A549 (cell line): ENCODE data around the gene TRNAU1AP. TPM values are rescaled to one million over a fixed set of nuclear protein-coding genes. Genes with fewer than 3 reads are reported as not detected.

ENCODE experiments used
- ATOH8 ChIP-seq: fragments of 250-450 bp; sonication (Bioruptor Pico); IDR thresholded peaks from 2 replicates; pipeline ENCODE4 v1.5.0; 2020; ENCODE audit warnings: low read depth, mild to moderate bottlenecking, moderate library complexity
- BHLHE40 ChIP-seq: IDR thresholded peaks from 2 replicates; pipeline ENCODE4 v1.6.1; 2012; ENCODE audit warnings: low read depth, low read length, inconsistent platforms
- CBX8 ChIP-seq: fragments of 200-600 bp; sonication (generic); IDR thresholded peaks from 2 replicates; pipeline ENCODE4 v1.6.1; 2016
- CHD2 ChIP-seq: fragments of 150-350 bp; IDR thresholded peaks from 2 replicates; pipeline ENCODE4 v1.6.1; 2014; ENCODE audit warnings: low read length; ENCODE audit not compliant: partially characterized antibody
- EP300 ChIP-seq, 2 experiments: fragments of >200 bp; sonication (Bioruptor Twin); formaldehyde crosslinking; IDR thresholded peaks; 2 replicates in 1 of 2; 3 replicates in 1 of 2; pipeline ENCODE4 v1.6.1; 2016 to 2017
- ESRRA ChIP-seq: fragments of 150-350 bp; IDR thresholded peaks from 2 replicates; pipeline ENCODE4 v1.6.1; 2014; ENCODE audit warnings: mild to moderate bottlenecking, low read length, borderline replicate concordance
- FOSL2 ChIP-seq, 2 experiments: fragments of 450-650 bp in 1 of 2; fragments of >200 bp in 1 of 2; sonication (Bioruptor Twin) in 1 of 2; formaldehyde crosslinking; IDR thresholded peaks; 2 replicates each; pipeline versions ENCODE4 v1.5.0 to v1.6.1; 2016 to 2020; ENCODE audit warnings: mild to moderate bottlenecking in 1 of 2, moderate library complexity in 1 of 2
- HDAC2 ChIP-seq: fragments of 200-600 bp; sonication (generic); IDR thresholded peaks from 2 replicates; pipeline ENCODE4 v1.6.1; 2016
- HEYL ChIP-seq: fragments of 250-450 bp; sonication (Bioruptor Pico); IDR thresholded peaks from 2 replicates; pipeline ENCODE4 v1.8.0; 2021; ENCODE audit warnings: mild to moderate bottlenecking, moderate library complexity
- HOXA7 ChIP-seq: fragments of 250-450 bp; sonication (Bioruptor Pico); IDR thresholded peaks from 2 replicates; pipeline ENCODE4 v1.5.0; 2020; ENCODE audit warnings: mild to moderate bottlenecking, moderate library complexity
- HOXB13 ChIP-seq: fragments of 250-450 bp; sonication (Bioruptor Pico); IDR thresholded peaks from 2 replicates; pipeline ENCODE4 v1.5.0; 2020; ENCODE audit warnings: low read depth, mild to moderate bottlenecking, moderate library complexity
- KDM1A ChIP-seq: fragments of 200-600 bp; sonication (generic); IDR thresholded peaks from 2 replicates; pipeline ENCODE4 v1.6.1; 2016; ENCODE audit warnings: low read depth, mild to moderate bottlenecking
- KDM5A ChIP-seq: fragments of 200-600 bp; sonication (generic); IDR thresholded peaks from 2 replicates; pipeline ENCODE4 v1.6.1; 2016; ENCODE audit warnings: antibody characterized with exemption, mild to moderate bottlenecking
- MAZ ChIP-seq: fragments of 150-350 bp; IDR thresholded peaks from 2 replicates; pipeline ENCODE4 v1.6.1; 2014; ENCODE audit warnings: antibody characterized with exemption, low read depth, low read length, borderline replicate concordance
- MYC ChIP-seq: IDR thresholded peaks from 2 replicates; pipeline ENCODE4 v1.6.1; 2012; ENCODE audit warnings: mild to moderate bottlenecking, inconsistent platforms, low read length, improper control_type of control experiment, borderline replicate concordance
- NPAS2 ChIP-seq: fragments of 250-450 bp; sonication (Bioruptor Pico); IDR thresholded peaks from 2 replicates; pipeline ENCODE4 v1.8.0; 2022; ENCODE audit warnings: mild to moderate bottlenecking, moderate library complexity, borderline replicate concordance
- NR3C1 ChIP-seq: fragments of >200 bp; sonication (Bioruptor Twin); formaldehyde crosslinking; IDR thresholded peaks from 3 replicates; pipeline ENCODE4 v1.6.1; 2017
- PBX3 ChIP-seq: IDR thresholded peaks from 2 replicates; pipeline ENCODE4 v1.6.1; 2012
- POLR2A ChIP-seq: IDR thresholded peaks from 2 replicates; pipeline ENCODE4 v1.6.1; 2012; ENCODE audit warnings: mild to moderate bottlenecking, low read length
- POLR2AphosphoS2 ChIP-seq: conservative IDR thresholded peaks from 2 replicates; pipeline ENCODE4 v1.6.1; 2012; ENCODE audit warnings: low read length, improper control_type of control experiment, inconsistent platforms
- RARB ChIP-seq: fragments of 250-450 bp; sonication (Bioruptor Pico); IDR thresholded peaks from 2 replicates; pipeline ENCODE4 v1.8.0; 2021; ENCODE audit warnings: mild to moderate bottlenecking, moderate library complexity
- REST ChIP-seq: fragments of 200-600 bp; sonication (generic); IDR thresholded peaks from 2 replicates; pipeline ENCODE4 v1.6.1; 2016; ENCODE audit warnings: antibody characterized with exemption, mild to moderate bottlenecking, moderate library complexity
- RNF2 ChIP-seq: fragments of 200-600 bp; sonication (generic); IDR thresholded peaks from 2 replicates; pipeline ENCODE4 v1.6.1; 2016; ENCODE audit warnings: low read depth, mild to moderate bottlenecking, antibody characterized with exemption, moderate library complexity, borderline replicate concordance
- SREBF2 ChIP-seq: fragments of 450-650 bp; IDR thresholded peaks from 2 replicates; pipeline ENCODE4 v1.6.1; 2014; ENCODE audit warnings: mild to moderate bottlenecking, moderate library complexity
- TP53 ChIP-seq: fragments of 250-450 bp; sonication (Bioruptor Pico); IDR thresholded peaks from 2 replicates; pipeline ENCODE4 v1.5.0; 2021; ENCODE audit warnings: mild to moderate bottlenecking, moderate library complexity
- ZC3H11A ChIP-seq: fragments of 450-650 bp; IDR thresholded peaks from 2 replicates; pipeline ENCODE4 v1.6.1; 2014; ENCODE audit warnings: antibody characterized with exemption, mild to moderate bottlenecking
- ZFP36 ChIP-seq: fragments of 450-650 bp; IDR thresholded peaks from 2 replicates; pipeline ENCODE4 v1.6.1; 2014; ENCODE audit warnings: borderline replicate concordance; ENCODE audit not compliant: partially characterized antibody
- ZNF302 ChIP-seq: fragments of 250-450 bp; sonication (Bioruptor Pico); IDR thresholded peaks from 2 replicates; pipeline ENCODE4 v1.9.0; 2021; ENCODE audit warnings: inconsistent platforms, mild to moderate bottlenecking, moderate library complexity
- ZSCAN20 ChIP-seq: fragments of 250-450 bp; sonication (Bioruptor Pico); IDR thresholded peaks from 2 replicates; pipeline ENCODE4 v1.8.0; 2022; ENCODE audit warnings: mild to moderate bottlenecking, moderate library complexity
- polyA plus RNA-seq, 4 experiments: library from polyadenylated mRNA; depleted of rRNA in 3 of 4; stranded (reverse); fragments of >200 nt; fragmentation: RNase III in 1 of 4; extraction: RNeasy Plus Mini Kit Qiagen cat#74134 plus additional on column Dnase treatment in 1 of 4; gene quantifications; 2 replicates in 3 of 4; 3 replicates in 1 of 4; pipeline ENCODE4 v1.2.3, GENCODE V29; 2011 to 2017
- TF ChIP-seq, protein P1 (sequence below): fragments of 450-650 bp; IDR thresholded peaks from 2 replicates; pipeline ENCODE4 v1.6.1; 2014; ENCODE audit warnings: antibody characterized with exemption
- TF ChIP-seq, protein P2 (sequence below): fragments of >200 bp; sonication (Bioruptor Twin); formaldehyde crosslinking; IDR thresholded peaks from 3 replicates; pipeline ENCODE4 v1.6.1; 2016

Gene TRNAU1AP
- polyA plus RNA-seq, 2 of the 4 experiments (the other 2 are of a cell fraction): 14.5 to 23.8 TPM

DNA sequence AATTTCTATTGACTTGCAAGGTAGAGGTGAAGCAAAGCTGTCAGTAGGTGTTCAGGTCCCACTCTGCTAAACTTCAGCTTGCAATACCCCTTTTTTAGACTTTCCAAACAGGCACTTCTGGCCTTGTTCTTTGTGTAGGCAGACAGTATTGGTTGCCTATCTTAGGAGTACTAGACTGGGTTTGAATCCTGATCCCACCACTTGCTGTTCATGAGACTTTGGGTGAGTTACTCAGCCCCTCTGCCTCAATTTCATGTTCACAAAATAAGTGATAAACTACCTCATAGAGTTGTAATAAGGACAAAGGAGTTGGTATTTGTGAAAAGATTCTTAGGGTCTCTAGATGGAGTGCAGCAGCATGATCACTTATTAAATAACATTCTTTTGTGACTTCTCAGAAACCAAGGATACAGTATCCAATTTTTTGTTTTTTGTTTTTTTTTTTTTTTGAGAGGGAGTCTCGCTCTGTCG, 41.9 kb upstream of the TRNAU1AP start (continued):
- TF ChIP-seq ZC3H11A (no peak), CHD2 (no peak), EP300 (IDR thresholded peaks at IDR 0.05) (no peak), CBX8 (no peak), POLR2AphosphoS2 (peak; percentile 13; the same call in 1 of the 2 replicates), FOSL2 (IDR thresholded peaks at IDR 0.05) (no peak), FOSL2 (CRISPR knock-in tag; IDR thresholded peaks at IDR 0.05) (no peak), REST (no peak), PBX3 (no peak; the same call in 1 of the 2 replicates), BHLHE40 (no peak), KDM5A (no peak), ESRRA (no peak), HOXB13 (no peak), ZNF302 (CRISPR knock-in tag) (no peak), NR3C1 (no peak), SREBF2 (no peak), ATOH8 (CRISPR knock-in tag) (no peak; the same call in 1 of the 2 replicates), NPAS2 (CRISPR knock-in tag) (no peak), HOXA7 (CRISPR knock-in tag) (peak; percentile 86), RARB (CRISPR knock-in tag) (peak; percentile 79; the same call in 1 of the 2 replicates), POLR2A (no peak), KDM1A (no peak), MYC (no peak), TP53 (no peak; the same call in 1 of the 2 replicates), RNF2 (no peak), HDAC2 (no peak), ZSCAN20 (CRISPR knock-in tag) (no peak), ZFP36 (no peak), MAZ (no peak), HEYL (CRISPR knock-in tag) (no peak)
- TF ChIP-seq, protein P1, sequence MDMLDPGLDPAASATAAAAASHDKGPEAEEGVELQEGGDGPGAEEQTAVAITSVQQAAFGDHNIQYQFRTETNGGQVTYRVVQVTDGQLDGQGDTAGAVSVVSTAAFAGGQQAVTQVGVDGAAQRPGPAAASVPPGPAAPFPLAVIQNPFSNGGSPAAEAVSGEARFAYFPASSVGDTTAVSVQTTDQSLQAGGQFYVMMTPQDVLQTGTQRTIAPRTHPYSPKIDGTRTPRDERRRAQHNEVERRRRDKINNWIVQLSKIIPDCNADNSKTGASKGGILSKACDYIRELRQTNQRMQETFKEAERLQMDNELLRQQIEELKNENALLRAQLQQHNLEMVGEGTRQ: no peak
- TF ChIP-seq, protein P2, sequence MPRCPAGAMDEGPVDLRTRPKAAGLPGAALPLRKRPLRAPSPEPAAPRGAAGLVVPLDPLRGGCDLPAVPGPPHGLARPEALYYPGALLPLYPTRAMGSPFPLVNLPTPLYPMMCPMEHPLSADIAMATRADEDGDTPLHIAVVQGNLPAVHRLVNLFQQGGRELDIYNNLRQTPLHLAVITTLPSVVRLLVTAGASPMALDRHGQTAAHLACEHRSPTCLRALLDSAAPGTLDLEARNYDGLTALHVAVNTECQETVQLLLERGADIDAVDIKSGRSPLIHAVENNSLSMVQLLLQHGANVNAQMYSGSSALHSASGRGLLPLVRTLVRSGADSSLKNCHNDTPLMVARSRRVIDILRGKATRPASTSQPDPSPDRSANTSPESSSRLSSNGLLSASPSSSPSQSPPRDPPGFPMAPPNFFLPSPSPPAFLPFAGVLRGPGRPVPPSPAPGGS: peak; percentile 44; the same call in 1 of the 3 replicates
